ENCODE data around the gene FOXP1. TPM values are rescaled to one million over a fixed set of nuclear protein-coding genes. Genes with fewer than 3 reads are reported as not detected.

Gene FOXP1
- total and polyA plus RNA-seq, 2 donors (not counting 1 experiment from before 2014, with no cell fraction given), result 70.3 to 101 TPM

DNA sequence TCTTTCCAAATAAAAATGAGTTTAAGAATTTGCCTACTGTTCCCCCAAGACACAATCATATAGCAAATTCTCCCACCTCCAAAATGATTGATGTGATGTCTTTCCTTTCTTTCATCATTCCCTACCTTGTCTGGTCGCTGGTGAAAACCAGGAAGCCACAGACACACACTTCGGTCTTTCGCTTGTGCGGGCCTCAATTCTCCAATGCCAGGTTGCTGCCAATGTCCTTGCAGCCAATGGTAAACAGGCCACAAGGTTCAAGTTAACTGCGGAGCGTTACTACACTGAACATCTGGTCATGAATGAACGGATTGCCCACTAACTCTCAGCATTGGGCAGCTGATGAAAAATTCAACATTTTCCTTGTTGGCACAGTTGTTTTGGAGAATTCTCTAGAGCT, 192.2 kb downstream of the FOXP1 start:
- no peaks in the 10 kb centered on the region for H3K9me3 ChIP-seq (ENCODE audit: control insufficient read depth, insufficient read depth, low read depth, low read length)
- no peak overlapping the region for H3K27ac ChIP-seq (ENCODE audit: insufficient read depth, low read length)
- H3K79me2 ChIP-seq (ENCODE audit: control insufficient read depth, insufficient read depth, low read length), result no peaks in the 10 kb centered on the region
- H3K9ac ChIP-seq (ENCODE audit: insufficient read depth, low read length), result no peak overlapping the region
- no peak overlapping the region for H3K4me3 ChIP-seq (replicated peaks in 1 of 4; ENCODE audit: control extremely low read depth in 1 of 4, insufficient read depth in 1 of 4, low read depth in 3 of 4, low read length in 4 of 4)
- no peaks in the 10 kb centered on the region for H3K36me3 ChIP-seq (ENCODE audit: control insufficient read depth, insufficient read depth, low read length)
- no peaks in the 10 kb centered on the region for H4K20me1 ChIP-seq (ENCODE audit: control insufficient read depth, extremely low read depth, insufficient read depth, low read length)
- H3K4me1 ChIP-seq (ENCODE audit: control insufficient read depth, extremely low read depth, insufficient read depth, low read length), result peaks cover 9% of the 10 kb centered on the region
- H3K27me3 ChIP-seq (ENCODE audit: control insufficient read depth, insufficient read depth, low read length), result no peaks in the 10 kb centered on the region
- no peak for DNase-seq (ENCODE audit: low read depth in 2 of 2)
- TF ChIP-seq EZH2 (IDR thresholded peaks at IDR 0.05; ENCODE audit: low read length, missing control alignments), result no peak
- TF ChIP-seq, protein P1, sequence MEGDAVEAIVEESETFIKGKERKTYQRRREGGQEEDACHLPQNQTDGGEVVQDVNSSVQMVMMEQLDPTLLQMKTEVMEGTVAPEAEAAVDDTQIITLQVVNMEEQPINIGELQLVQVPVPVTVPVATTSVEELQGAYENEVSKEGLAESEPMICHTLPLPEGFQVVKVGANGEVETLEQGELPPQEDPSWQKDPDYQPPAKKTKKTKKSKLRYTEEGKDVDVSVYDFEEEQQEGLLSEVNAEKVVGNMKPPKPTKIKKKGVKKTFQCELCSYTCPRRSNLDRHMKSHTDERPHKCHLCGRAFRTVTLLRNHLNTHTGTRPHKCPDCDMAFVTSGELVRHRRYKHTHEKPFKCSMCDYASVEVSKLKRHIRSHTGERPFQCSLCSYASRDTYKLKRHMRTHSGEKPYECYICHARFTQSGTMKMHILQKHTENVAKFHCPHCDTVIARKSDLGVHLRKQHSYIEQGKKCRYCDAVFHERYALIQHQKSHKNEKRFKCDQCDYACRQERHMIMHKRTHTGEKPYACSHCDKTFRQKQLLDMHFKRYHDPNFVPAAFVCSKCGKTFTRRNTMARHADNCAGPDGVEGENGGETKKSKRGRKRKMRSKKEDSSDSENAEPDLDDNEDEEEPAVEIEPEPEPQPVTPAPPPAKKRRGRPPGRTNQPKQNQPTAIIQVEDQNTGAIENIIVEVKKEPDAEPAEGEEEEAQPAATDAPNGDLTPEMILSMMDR (conservative IDR thresholded peaks at IDR 0.05 in 1 of 2, IDR thresholded peaks at IDR 0.05 in 1 of 2; ENCODE audit: low read depth in 1 of 2, low read length in 2 of 2), result no peak
- H2AFZ ChIP-seq (ENCODE audit: low read length), result no peak overlapping the region
- no peak overlapping the region for H3K4me2 ChIP-seq (ENCODE audit: extremely low read depth, insufficient read depth, low read length)

- Histone ChIP-seq H2AFZ (ENCODE audit: low read length) (no peak overlapping the region), H3K4me2 (ENCODE audit: extremely low read depth, insufficient read depth, low read length) (peak overlapping the region; percentile 75), H3K27me3 (ENCODE audit: control insufficient read depth, insufficient read depth, low read length) (no peaks in the 10 kb centered on the region), H3K36me3 (ENCODE audit: control insufficient read depth, insufficient read depth, low read length) (no peaks in the 10 kb centered on the region), H3K79me2 (ENCODE audit: control insufficient read depth, insufficient read depth, low read length) (no peaks in the 10 kb centered on the region), H3K9ac (ENCODE audit: insufficient read depth, low read length) (no peak overlapping the region), H3K9me3 (ENCODE audit: control insufficient read depth, insufficient read depth, low read depth, low read length) (no peaks in the 10 kb centered on the region), H3K27ac (ENCODE audit: insufficient read depth, low read length) (no peak overlapping the region), H3K4me1 (ENCODE audit: control insufficient read depth, extremely low read depth, insufficient read depth, low read length) (peaks cover 6% of the 10 kb centered on the region), H3K4me3 (replicated peaks in 1 of 4; ENCODE audit: control extremely low read depth in 1 of 4, insufficient read depth in 1 of 4, low read depth in 3 of 4, low read length in 4 of 4) (peak overlapping the region in 1 of 4 experiments; percentile 19), H4K20me1 (ENCODE audit: control insufficient read depth, extremely low read depth, insufficient read depth, low read length) (no peaks in the 10 kb centered on the region)
- TF ChIP-seq, protein P1 (conservative IDR thresholded peaks at IDR 0.05 in 1 of 2, IDR thresholded peaks at IDR 0.05 in 1 of 2; ENCODE audit: low read depth in 1 of 2, low read length in 2 of 2), result no peak
- TF ChIP-seq EZH2 (IDR thresholded peaks at IDR 0.05; ENCODE audit: low read length, missing control alignments), result no peak
- DNase-seq (ENCODE audit: low read depth in 2 of 2), result peak; percentile 87 to 91
Measured at GRCh38 chr3:71389911-71390573, 193.5 kb downstream of the FOXP1 start.

GRCh38 chr3:71389191-71389590, 194.3 kb downstream of the FOXP1 start:
- H3K27me3 ChIP-seq (ENCODE audit: control insufficient read depth, insufficient read depth, low read length), result no peaks in the 10 kb centered on the region
- no peak overlapping the region for H2AFZ ChIP-seq (ENCODE audit: low read length)
- no peaks in the 10 kb centered on the region for H3K9me3 ChIP-seq (ENCODE audit: control insufficient read depth, insufficient read depth, low read depth, low read length)
- H3K27ac ChIP-seq (ENCODE audit: insufficient read depth, low read length), result no peak overlapping the region
- TF ChIP-seq, protein P1 (conservative IDR thresholded peaks at IDR 0.05 in 1 of 2, IDR thresholded peaks at IDR 0.05 in 1 of 2; ENCODE audit: low read depth in 1 of 2, low read length in 2 of 2), result no peak
- TF ChIP-seq EZH2 (IDR thresholded peaks at IDR 0.05; ENCODE audit: low read length, missing control alignments), result no peak
- no peaks in the 10 kb centered on the region for H3K36me3 ChIP-seq (ENCODE audit: control insufficient read depth, insufficient read depth, low read length)
- H4K20me1 ChIP-seq (ENCODE audit: control insufficient read depth, extremely low read depth, insufficient read depth, low read length), result no peaks in the 10 kb centered on the region
- H3K9ac ChIP-seq (ENCODE audit: insufficient read depth, low read length), result no peak overlapping the region
- H3K4me1 ChIP-seq (ENCODE audit: control insufficient read depth, extremely low read depth, insufficient read depth, low read length), result peaks cover 6% of the 10 kb centered on the region
- no peak overlapping the region for H3K4me3 ChIP-seq (replicated peaks in 1 of 4; ENCODE audit: control extremely low read depth in 1 of 4, insufficient read depth in 1 of 4, low read depth in 3 of 4, low read length in 4 of 4)
- DNase-seq (ENCODE audit: low read depth in 2 of 2), result no peak
- H3K4me2 ChIP-seq (ENCODE audit: extremely low read depth, insufficient read depth, low read length), result no peak overlapping the region
- no peaks in the 10 kb centered on the region for H3K79me2 ChIP-seq (ENCODE audit: control insufficient read depth, insufficient read depth, low read length)

All from fibroblast of lung (primary cell).